GM12875 (cell line): ENCODE results near the gene ZSWIM8.

Source experiments
- H3K4me3 ChIP-seq: one replicate; pipeline ENCODE4 v1.5.1; 2011; ENCODE audit warnings: low read depth, low read length, control low read depth
- TF ChIP-seq, protein P1 (sequence below): IDR thresholded peaks from 2 replicates; pipeline ENCODE4 v1.5.1; 2011; ENCODE audit warnings: low read depth, mild to moderate bottlenecking, control low read depth, inconsistent platforms, low read length, moderate library complexity, borderline replicate concordance; ENCODE audit not compliant: insufficient read depth

ZSWIM8 gene

DNA sequence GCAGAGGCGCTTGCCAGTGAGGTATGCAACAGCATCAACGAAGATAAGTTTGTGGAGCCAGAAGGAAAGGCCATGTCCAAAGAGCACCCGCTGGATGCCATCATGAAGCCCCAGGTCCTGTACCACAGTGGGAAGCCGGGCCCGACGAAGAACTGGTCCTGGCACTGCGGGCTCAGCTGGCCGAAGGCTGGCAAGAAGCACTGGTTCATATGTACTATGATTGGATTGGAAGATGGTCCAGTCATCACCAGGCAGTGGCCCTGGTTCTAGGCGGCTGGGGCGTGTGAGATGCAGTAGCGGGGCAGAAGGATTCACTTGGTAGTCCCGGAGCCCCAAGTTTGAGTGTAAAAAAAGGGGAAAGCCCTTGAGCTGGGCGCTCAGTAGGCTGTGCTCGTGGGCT lies 22.1 kb downstream of the ZSWIM8 start:
- TF ChIP-seq, protein P1, sequence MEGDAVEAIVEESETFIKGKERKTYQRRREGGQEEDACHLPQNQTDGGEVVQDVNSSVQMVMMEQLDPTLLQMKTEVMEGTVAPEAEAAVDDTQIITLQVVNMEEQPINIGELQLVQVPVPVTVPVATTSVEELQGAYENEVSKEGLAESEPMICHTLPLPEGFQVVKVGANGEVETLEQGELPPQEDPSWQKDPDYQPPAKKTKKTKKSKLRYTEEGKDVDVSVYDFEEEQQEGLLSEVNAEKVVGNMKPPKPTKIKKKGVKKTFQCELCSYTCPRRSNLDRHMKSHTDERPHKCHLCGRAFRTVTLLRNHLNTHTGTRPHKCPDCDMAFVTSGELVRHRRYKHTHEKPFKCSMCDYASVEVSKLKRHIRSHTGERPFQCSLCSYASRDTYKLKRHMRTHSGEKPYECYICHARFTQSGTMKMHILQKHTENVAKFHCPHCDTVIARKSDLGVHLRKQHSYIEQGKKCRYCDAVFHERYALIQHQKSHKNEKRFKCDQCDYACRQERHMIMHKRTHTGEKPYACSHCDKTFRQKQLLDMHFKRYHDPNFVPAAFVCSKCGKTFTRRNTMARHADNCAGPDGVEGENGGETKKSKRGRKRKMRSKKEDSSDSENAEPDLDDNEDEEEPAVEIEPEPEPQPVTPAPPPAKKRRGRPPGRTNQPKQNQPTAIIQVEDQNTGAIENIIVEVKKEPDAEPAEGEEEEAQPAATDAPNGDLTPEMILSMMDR: no peak

DNA sequence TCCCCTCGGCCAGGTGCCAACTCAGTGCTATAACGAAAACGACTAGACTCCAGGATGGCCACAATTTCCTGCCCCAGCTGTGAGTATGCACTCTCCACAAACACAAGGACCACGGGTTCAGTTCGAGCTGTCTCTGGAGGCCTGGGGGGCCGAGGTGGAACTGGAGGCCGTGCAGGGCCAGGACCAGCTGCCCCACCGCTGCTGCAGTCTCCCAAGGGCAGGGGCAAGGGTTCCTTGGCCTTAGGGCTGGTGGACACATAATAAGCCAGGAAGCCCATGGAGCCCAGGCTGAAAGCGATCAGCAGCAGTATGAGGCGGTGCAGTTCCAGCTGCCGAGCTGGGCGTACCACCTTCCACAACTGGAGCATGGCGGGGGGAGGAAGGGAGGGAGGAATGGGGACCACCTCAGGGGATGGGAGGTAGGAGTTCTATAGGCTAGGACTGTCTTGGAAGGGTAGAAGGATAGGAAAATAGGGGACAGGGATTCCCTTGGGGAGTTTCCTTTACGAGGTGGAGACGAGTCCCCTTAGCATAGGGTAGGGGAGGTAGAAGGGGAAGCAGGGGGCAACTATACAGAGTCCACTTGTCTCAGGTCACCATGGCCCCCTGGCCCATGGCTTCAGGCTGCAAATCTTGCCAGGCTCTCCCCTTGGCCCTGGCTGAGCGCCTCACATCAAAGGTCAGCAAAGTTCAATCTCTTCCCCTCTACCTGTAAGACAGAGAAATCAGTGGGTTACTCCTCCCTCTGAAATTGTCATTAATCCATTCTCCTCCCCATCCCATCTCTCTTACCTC lies 22.8 kb downstream of the ZSWIM8 start:
- no peak overlapping the region for H3K4me3 ChIP-seq
- TF ChIP-seq, protein P1: no peak

More for the DNA sequence above, 22.1 kb downstream of the ZSWIM8 start:
- no peak overlapping the region for H3K4me3 ChIP-seq

DNA sequence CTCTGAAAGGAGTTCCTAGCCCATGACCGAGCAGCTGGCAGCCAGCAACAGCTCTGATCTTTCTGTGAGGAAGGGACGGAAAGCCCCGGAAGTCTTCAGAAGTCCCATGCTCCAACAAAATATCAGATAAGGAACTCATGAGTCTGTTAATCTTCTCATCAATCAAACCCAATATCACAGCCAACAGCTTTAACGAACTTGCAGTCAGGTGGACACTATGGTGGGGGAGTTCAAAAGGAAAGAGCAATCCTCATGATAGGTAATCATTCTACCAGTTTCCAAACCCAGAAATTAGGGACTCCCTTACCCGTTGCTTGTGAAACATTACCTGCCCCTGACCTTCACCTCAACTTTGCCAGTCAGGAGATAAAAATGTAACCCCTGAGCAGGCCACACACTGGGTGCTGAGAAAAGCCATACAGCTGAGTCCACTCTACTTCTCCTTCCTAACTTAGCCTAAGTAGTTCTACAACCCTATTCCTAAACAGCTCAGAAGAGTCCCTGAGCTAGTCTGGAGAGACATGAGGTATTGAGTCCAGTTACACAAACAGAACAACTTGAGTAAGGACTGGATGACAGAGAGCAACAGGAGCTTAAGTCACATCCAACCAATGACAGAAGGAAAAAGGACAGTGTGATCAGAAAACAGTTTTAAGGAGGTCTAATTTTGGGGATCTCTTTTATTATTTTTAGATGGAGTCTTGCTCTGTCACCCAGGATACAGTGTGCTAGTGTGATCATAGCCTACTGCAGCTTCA lies 23.8 kb downstream of the ZSWIM8 start:
- TF ChIP-seq, protein P1: no peak
- no peak overlapping the region for H3K4me3 ChIP-seq

DNA sequence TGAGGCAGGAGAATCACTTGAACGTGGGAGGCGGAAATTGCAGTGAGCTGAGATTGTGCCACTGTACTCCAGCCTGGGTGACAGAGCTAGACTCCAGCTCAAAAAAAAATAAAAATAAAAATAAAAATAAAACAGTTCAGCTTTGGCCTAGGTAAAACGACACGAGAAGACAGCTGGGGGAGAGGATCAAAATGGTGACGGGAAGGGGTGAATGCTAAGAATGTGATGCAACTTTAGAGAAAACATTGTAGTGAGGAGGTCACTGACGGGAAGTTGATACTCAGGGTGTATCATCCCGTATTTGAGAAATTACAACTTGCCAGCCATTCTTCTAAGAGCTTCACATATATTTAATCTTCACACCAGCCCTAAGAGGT lies 24.9 kb downstream of the ZSWIM8 start:
- TF ChIP-seq, protein P1: no peak
- H3K4me3 ChIP-seq: peak overlapping the region; percentile 94

DNA sequence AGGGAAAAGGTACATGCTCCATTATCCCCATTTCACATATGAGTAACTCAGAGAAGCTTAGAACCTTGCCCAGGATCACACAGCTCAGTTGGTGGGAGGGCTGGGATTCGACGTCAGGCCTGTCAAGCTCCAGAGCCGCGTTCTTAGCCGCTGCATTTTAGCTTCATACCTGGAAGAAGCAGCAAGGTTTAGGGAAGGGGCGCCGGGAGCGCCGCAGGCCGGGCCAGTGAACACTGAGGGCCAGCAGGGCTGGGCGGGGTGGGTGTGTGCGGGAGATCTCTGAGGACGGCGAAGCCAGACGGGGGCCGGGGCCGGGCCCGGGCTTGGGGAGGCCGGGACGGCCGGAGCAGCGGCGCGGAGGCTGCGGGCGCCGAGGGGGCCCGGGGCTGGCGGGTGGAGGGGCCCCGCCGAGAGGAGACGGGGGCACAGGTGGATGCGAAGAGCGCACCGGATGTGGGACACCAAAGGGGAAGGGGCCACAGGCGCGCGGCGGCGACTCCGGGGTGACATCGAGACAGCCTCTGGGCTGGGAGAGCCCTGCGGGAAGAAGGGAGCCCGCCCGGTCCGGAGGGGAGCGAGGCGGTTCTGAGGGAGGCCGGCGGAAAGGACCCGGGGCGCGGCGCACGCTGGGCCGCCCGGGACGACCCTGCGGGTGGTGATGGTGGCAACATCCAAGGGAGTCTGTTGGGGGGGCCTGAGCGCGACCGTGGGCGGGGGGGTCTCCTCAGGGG lies 25.5 kb downstream of the ZSWIM8 start:
- TF ChIP-seq, protein P1: no peak
- H3K4me3 ChIP-seq: peak overlapping the region; percentile 94

DNA sequence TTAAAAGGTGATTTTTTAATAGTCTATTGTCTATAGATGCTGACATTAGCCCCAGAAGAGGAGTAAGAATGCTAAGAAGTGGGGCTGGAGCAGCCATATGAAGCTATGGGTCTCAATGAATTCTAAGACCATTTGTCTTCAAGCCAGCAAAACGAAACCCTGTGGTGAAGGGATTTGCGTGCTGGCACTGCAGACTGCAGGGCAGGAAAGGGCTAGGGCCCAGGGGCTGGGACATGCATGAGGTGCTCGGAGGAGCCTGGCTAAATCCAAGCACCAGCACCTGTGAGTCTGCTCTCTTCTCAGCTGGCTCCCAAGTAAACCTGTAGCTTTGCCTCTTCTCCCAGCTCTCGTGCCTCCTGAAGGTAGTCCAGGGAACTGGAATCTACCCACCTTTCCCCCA lies 27.3 kb downstream of the ZSWIM8 start:
- H3K4me3 ChIP-seq: no peak overlapping the region
- TF ChIP-seq, protein P1: no peak
